ENCODE results near the gene BRINP1.

Gene BRINP1

GRCh38 chr9:119337573-119337972, 31.7 kb downstream of the BRINP1 start:
- no peak for FAIRE-seq

DNA sequence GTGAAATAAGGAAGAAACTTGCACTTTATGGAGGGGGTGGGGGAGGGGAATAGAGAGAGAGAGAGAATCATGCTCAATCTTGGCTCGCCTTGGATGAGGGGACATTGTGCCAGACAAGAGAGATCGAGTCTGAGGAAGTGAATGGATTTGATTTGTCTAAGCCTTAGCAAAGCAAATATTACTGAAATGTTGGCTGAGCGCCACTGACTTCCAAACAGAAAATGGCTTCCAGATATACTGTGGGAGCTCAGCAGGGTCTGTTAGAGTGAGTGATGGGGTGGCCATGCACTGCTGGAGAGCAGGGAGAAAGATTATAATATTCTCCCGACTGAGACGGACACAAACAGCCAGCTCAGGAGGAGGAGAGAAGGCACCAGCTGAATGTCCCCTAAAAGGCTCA, 34.5 kb downstream of the BRINP1 start:
- no peak for FAIRE-seq

DNA sequence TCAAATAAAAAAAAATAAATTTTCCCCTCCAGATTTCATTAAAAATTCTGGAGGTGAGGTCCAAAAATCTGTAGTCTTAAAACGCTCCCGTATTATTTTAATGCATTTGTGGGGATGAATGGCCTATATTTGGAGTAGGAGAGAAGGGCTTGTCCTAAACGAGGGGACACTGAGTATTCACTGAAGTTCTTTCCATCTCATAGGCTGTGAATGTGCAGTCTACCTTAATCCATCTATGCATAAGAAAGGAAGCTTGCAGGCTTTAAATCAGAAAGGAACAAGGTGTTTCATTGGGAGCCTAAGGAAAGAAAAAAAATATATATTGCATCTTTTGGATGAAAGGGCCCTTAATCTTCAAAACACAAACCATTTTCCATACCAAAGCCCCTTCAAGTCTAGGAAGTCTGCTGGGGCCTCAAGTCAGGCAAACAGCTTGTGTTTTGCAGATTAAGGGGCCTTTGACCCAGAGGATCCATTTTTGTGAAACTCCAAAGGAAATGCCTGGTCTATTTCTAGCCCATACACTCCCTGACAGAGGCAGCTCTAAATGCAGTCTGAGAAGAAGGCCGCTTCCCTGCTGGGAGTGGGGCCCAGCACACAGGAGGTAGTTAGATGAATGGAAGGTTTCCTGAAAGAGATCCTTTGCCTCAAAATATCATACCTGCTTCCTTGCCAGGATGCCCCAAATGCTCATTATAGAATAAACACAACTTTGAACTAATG, 35.6 kb downstream of the BRINP1 start:
- no peak for FAIRE-seq

DNA sequence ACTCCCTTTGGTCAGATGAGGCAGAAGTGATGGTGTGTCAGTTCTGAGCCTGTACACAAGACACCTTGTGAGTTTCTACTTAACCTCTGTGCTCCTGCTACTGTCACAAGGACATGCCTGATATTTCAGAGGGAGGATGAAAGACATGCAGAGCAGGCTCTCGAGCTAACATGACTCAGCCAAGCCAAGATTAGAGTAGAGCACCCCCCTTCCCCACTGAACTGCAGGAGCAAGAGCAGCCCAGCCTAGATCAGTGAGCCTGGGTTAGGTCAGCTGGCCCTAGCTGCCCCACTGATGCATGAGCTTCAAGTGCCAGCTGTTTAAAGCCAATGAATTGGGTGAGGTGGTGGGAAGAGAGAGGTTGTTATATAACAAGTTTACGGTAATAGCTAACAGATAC, 36.7 kb downstream of the BRINP1 start:
- no peak for FAIRE-seq

GRCh38 chr9:119322184-119322583, 47.1 kb downstream of the BRINP1 start:
- FAIRE-seq: no peak

DNA sequence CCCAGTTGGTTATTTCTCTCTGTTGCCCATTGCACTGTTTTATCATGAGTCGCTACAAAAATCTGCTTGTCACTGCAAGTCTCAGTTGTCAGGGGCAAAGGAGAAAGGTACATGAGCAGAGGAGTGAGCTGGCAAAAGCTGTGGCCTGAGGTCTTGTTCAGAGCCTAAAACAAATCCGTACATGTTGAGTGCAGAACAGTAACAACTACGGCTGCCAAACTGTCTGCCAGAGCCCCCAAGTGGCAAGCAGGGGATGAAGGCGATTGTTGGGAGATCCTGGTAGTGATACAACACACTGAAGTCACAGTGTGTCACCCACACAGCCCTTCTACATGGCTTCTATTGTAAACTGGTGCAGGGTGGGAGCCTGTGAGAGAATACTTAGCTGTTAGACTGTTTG, 50.9 kb downstream of the BRINP1 start:
- no peak for FAIRE-seq

GRCh38 chr9:119313846-119314245, 55.4 kb downstream of the BRINP1 start:
- FAIRE-seq: no peak

DNA sequence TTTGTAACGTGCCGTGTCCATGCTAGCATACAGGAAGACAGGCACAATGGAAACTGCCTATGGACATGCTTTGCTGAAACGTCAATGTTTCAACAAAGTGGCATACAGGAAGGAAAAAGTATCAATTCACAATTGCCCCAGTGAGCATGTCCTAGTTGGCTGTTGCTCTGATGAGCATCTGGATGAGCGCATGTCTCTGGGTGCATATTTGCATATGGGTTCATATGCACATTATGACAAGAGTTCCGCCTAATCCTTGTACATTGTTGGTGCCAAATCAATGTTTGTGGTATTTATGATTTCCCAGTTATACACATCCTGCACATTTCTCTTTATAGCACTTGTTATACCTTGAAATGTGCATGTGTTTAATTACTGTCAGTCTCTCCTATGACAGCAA, 58.5 kb downstream of the BRINP1 start:
- FAIRE-seq: no peak

DNA sequence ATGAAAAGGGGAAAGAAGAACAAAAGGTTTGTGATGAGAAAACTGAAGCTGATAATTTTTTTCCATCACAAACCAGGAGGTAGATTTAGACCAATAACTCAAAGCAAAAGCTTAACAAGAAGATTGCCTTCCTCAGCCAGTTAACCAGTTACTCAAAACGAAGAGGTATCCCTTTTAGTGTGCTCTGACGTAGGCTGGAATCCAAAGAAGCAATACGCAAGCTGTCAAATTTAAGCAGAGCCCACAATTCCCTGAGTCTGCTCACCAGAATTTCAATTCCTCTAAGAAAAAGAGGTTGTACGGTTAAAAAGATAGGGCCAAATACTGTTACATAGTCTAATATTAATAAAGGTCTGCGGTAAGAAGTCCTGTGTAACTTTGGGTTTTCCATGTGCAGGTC, 61.8 kb downstream of the BRINP1 start:
- no peak for FAIRE-seq

- no peak for FAIRE-seq
Observed at GRCh38 chr9:119304555-119304954, 64.7 kb downstream of the BRINP1 start.

- FAIRE-seq: no peak
Observed at GRCh38 chr9:119302988-119303698, 66.1 kb downstream of the BRINP1 start.

DNA sequence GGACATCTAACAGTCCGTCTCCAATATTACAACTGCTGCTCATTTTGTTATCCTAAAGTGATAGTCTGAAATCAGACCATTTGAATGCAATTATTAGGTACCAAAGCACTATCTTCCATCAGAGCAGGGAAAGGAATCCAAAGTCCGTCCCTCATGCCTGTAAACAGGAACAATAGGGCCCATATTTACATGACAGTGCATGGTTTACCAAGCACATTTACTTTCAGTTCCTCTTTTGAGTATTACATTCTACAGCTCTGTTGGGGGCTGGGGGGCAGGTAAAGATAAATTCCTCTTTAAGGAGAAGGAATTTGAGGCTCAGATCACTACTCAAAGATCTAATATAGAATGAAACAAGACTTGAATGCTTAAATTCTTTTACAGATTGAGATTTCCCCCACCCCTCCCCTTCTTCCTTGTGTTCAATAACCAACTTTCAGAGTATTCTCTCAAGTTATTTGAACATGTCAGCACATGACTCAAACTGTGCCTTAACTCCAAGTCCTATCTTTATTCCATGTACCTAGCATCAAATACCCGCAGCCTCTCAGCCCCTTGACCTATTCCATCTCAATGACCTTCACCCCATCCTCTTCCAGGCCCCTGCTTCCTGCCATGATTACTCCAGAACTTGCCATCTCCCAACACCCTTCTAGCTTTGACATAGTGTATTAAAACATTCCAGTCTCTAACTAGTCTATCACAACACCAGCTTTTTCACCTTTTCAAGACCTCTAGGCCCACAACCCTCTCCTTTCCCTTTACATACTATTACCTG, 71.0 kb downstream of the BRINP1 start:
- FAIRE-seq: no peak

DNA sequence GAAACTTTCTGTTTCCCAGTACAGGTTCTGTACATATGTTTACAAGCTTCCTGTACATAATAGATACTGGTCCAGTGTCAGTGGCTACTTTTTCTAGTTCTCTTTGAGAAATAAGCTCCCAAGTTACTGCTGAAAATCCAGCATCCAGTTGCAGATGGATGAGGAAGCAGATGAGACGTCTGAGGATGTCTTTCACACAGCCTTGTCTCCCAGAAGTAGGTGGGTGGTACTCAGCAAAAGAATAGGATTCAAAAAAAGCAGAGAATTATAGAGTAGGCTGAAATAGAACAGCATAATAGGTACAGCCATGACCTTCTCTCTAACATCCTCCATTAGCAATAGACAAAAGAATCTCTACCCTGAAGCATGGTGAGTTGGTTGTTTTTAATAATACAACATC, 77.7 kb downstream of the BRINP1 start:
- FAIRE-seq: no peak

GRCh38 chr9:119289740-119290433, 79.3 kb downstream of the BRINP1 start:
- no peak for FAIRE-seq

GRCh38 chr9:119284587-119285337, 84.5 kb downstream of the BRINP1 start:
- no peak for FAIRE-seq

GRCh38 chr9:119284118-119284517, 85.1 kb downstream of the BRINP1 start:
- no peak for FAIRE-seq

DNA sequence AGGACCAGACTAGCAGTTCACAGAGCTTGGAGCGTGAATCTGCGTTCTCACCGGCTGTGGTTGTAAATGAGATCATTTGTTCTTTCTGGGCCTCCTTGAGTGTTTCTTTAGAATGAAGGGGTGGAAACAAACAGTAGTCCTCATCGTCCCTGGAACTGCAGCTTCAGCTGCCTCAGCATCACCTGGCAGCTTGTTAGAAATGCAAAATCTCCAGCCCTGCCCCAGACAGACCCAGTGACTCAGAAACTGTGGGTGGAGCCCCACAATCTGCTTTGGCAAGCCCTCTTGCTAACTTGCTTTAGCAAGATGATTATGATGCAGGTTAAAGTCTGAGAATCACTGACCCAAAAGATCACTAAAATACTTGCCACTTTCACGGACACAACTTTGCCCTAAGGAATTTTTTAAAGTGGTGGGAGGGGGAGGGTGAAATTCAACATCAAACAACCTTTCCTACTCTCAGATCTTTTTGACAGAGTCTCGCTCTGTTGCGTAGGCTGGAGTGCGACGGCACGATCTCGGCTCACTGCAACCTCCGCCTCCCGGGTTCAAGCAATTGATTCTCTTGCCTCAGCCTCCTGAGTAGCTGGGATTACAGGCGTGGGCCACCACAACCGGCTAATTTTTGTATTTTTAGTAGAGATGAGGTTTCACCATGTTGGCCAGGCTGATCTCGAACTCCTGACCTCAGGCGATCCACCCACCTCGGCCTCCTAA, 86.0 kb downstream of the BRINP1 start:
- FAIRE-seq: no peak

DNA sequence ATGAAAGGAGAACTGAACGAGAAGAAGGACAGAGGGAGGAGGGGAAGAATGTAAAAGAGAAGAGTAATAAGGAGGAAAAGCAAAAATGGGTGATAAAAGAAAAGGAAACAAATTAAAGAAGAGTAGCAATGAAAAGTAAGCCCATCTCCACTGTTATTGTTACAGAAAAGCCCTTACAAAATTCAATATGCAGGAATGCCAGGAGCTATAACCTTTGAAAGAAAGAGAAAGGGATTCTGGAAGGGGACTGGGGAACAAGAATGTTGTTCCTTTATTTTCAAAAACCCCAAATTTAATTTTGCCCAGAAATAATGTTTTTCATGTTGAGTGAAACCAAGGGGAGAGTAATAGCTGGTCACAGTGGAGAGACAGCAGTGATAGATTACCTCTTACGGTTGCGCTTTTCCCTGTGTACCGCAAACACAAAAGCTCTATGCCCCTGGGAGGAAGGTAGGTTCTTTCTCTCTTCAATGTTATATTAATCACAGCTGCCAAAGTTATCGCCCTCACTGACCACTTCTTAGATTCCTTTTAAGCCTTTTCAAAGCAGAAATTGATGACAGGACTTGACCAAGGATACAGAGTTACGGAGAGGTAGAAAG, 86.7 kb downstream of the BRINP1 start:
- no peak for FAIRE-seq

DNA sequence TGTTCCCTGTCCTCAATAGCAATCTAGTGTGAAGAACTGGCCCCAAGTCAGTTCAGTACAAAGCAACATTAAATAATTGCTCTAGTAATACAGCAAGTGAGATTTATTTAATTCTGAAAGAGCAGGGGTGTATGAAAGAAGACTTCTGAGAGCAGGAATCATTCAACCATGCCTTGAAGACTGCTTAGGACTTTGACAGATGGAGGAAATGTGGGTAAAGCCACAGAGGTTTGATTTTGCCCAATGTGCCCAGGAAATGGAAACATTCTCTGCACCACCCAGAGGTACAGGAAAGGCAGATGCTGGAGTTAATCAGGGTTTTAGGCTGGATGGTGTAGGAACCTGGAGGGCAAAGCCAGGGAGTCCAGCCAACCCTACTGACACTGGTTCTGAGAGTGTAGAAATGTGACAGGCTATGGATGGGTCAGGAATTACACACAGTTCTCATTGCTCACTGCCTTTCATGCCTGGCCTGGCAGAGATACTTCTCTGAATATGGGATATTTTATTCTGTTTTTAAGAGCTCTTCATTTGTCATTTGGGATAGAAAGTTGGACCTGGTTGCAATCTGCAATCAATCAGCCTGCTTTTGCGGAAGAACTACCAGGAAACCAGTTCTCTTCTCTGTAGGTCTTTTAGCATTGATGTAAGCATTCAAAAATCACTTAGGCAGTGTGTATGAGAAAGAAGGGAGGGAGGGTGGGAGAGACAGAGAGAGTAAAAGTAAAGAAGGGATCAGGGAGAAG, 88.3 kb downstream of the BRINP1 start:
- no peak for FAIRE-seq

- no peak for FAIRE-seq
Observed at GRCh38 chr9:119278171-119278570, 91.1 kb downstream of the BRINP1 start.

Data from A204.1 (cell line).